Measurements from ENCODE around the gene VSIG4.

VSIG4 gene

GRCh38 chrX:65993332-65993731, 46.5 kb downstream of the VSIG4 start:
- H3K9ac ChIP-seq (ENCODE audit: low read depth, low read length, poor library complexity, severe bottlenecking), result no peak overlapping the region
- no peak overlapping the region for H2AFZ ChIP-seq (ENCODE audit: low read length)
- H3K4me2 ChIP-seq (ENCODE audit: low read depth, low read length, poor library complexity, severe bottlenecking), result no peak overlapping the region
- H3K9me3 ChIP-seq (ENCODE audit: insufficient read depth, low read depth, low read length), result 0 out of 2 replicates have a peak, but pooled peaks cover 9% of the 10 kb centered on the region
- H3K9me2 ChIP-seq (replicated peaks; ENCODE audit: low read depth, low read length), result no peaks in the 10 kb centered on the region
- H4K20me1 ChIP-seq (ENCODE audit: insufficient read depth, low read length, poor library complexity, severe bottlenecking), result no peaks in the 10 kb centered on the region
- no peak for TF ChIP-seq EZH2phosphoT487 (IDR thresholded peaks at IDR 0.05; ENCODE audit: borderline replicate concordance)
- TF ChIP-seq CTCF (conservative IDR thresholded peaks at IDR 0.05; ENCODE audit: low read length), result no peak
- H3K4me1 ChIP-seq (ENCODE audit: insufficient read depth, low read length, poor library complexity, severe bottlenecking), result peaks cover 59% of the 10 kb centered on the region
- H3K4me3 ChIP-seq (ENCODE audit: low read length, poor library complexity, severe bottlenecking), result no peak overlapping the region
- no peaks in the 10 kb centered on the region for H3F3A ChIP-seq (ENCODE audit: low read depth)
- H3K79me2 ChIP-seq (ENCODE audit: insufficient read depth, low read length), result no peaks in the 10 kb centered on the region
- no peaks in the 10 kb centered on the region for H3K36me3 ChIP-seq (ENCODE audit: insufficient read depth, low read length)
- no peaks in the 10 kb centered on the region for H3K27me3 ChIP-seq (ENCODE audit: insufficient read depth, low read length, poor library complexity, severe bottlenecking)

- Histone ChIP-seq H3K27me3 (ENCODE audit: insufficient read depth, low read length, poor library complexity, severe bottlenecking) (no peaks in the 10 kb centered on the region), H3K9ac (ENCODE audit: low read depth, low read length, poor library complexity, severe bottlenecking) (peak overlapping the region; percentile 48), H3K4me3 (ENCODE audit: low read length, poor library complexity, severe bottlenecking) (no peak overlapping the region), H4K20me1 (ENCODE audit: insufficient read depth, low read length, poor library complexity, severe bottlenecking) (no peaks in the 10 kb centered on the region), H3F3A (ENCODE audit: low read depth) (no peaks in the 10 kb centered on the region), H3K79me2 (ENCODE audit: insufficient read depth, low read length) (no peaks in the 10 kb centered on the region), H3K9me3 (ENCODE audit: insufficient read depth, low read depth, low read length) (0 out of 2 replicates have a peak, but pooled peaks cover 9% of the 10 kb centered on the region), H3K9me2 (replicated peaks; ENCODE audit: low read depth, low read length) (no peaks in the 10 kb centered on the region), H3K4me1 (ENCODE audit: insufficient read depth, low read length, poor library complexity, severe bottlenecking) (peaks cover 59% of the 10 kb centered on the region), H2AFZ (ENCODE audit: low read length) (peak overlapping the region; percentile 61), H3K36me3 (ENCODE audit: insufficient read depth, low read length) (no peaks in the 10 kb centered on the region), H3K4me2 (ENCODE audit: low read depth, low read length, poor library complexity, severe bottlenecking) (no peak overlapping the region)
- TF ChIP-seq EZH2phosphoT487 (IDR thresholded peaks at IDR 0.05; ENCODE audit: borderline replicate concordance) (no peak), CTCF (conservative IDR thresholded peaks at IDR 0.05; ENCODE audit: low read length) (no peak)
Observed at GRCh38 chrX:65990702-65991101, 49.2 kb downstream of the VSIG4 start.

DNA sequence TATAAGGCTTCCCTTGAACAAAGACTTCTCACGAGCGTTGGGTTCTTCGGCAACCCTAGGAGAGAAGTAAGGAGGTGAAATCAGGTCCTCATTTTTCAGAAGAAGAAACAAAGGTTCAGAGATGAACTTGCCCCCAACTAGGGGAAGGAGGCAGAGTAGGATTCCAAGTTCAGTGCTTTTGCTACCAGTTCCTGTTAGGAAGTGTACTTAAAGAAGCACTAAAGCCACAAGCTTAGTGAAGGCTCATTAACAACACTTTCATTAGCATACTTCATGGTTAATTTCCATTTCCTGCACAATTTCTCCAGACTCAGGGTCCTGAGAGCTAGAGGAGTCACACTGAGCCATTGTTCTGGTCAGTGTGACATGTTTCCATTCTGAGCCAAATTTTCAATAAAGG, 52.1 kb downstream of the VSIG4 start:
- H4K20me1 ChIP-seq (ENCODE audit: insufficient read depth, low read length, poor library complexity, severe bottlenecking), result no peaks in the 10 kb centered on the region
- 0 out of 2 replicates have a peak, but pooled peaks cover 8% of the 10 kb centered on the region for H3K9me3 ChIP-seq (ENCODE audit: insufficient read depth, low read depth, low read length)
- H3F3A ChIP-seq (ENCODE audit: low read depth), result no peaks in the 10 kb centered on the region
- H3K4me3 ChIP-seq (ENCODE audit: low read length, poor library complexity, severe bottlenecking), result peak overlapping the region; percentile 66
- H3K4me2 ChIP-seq (ENCODE audit: low read depth, low read length, poor library complexity, severe bottlenecking), result peak overlapping the region; percentile 75
- peak overlapping the region; percentile 79 for H3K9ac ChIP-seq (ENCODE audit: low read depth, low read length, poor library complexity, severe bottlenecking)
- H3K79me2 ChIP-seq (ENCODE audit: insufficient read depth, low read length), result no peaks in the 10 kb centered on the region
- H3K27me3 ChIP-seq (ENCODE audit: insufficient read depth, low read length, poor library complexity, severe bottlenecking), result no peaks in the 10 kb centered on the region
- peaks cover 47% of the 10 kb centered on the region for H3K4me1 ChIP-seq (ENCODE audit: insufficient read depth, low read length, poor library complexity, severe bottlenecking)
- TF ChIP-seq CTCF (conservative IDR thresholded peaks at IDR 0.05; ENCODE audit: low read length) (no peak; the same call in 1 of the 2 replicates), EZH2phosphoT487 (IDR thresholded peaks at IDR 0.05; ENCODE audit: borderline replicate concordance) (no peak)
- no peaks in the 10 kb centered on the region for H3K9me2 ChIP-seq (replicated peaks; ENCODE audit: low read depth, low read length)
- no peaks in the 10 kb centered on the region for H3K36me3 ChIP-seq (ENCODE audit: insufficient read depth, low read length)
- no peak overlapping the region for H2AFZ ChIP-seq (ENCODE audit: low read length)

Data from Loucy (cell line).